PC-9 (cell line): ENCODE results near the gene ZNF143.

Source experiments
- EZH2 ChIP-seq: fragments of 200-600 bp; sonication (generic); IDR thresholded peaks from 2 replicates; pipeline ENCODE4 v1.8.0; 2017; ENCODE audit warnings: antibody characterized with exemption, low read depth
- TF ChIP-seq, protein P1 (sequence below): fragments of 200-600 bp; sonication (generic); conservative IDR thresholded peaks from 2 replicates; pipeline ENCODE4 v1.6.1; 2017; ENCODE audit warnings: mixed run types, antibody characterized with exemption, mild to moderate bottlenecking, moderate library complexity

DNA sequence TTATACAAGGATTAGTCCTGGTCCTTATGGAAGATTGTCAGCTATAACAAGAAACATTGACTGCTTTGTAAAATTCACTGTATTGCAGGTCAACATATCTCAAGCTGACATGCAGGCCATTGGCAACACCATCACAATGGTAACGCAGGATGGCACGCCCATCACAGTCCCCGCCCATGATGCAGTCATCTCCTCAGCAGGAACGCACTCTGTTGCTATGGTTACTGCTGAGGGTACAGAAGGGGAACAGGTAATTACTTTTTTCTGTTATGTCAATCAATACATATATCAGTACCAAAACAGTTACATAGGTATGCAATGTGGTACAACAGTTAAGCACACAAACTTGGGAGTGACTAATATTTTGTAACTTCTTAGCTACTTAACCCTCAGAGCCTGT is 55.3 kb downstream of the ZNF143 start:
- TF ChIP-seq, protein P1, sequence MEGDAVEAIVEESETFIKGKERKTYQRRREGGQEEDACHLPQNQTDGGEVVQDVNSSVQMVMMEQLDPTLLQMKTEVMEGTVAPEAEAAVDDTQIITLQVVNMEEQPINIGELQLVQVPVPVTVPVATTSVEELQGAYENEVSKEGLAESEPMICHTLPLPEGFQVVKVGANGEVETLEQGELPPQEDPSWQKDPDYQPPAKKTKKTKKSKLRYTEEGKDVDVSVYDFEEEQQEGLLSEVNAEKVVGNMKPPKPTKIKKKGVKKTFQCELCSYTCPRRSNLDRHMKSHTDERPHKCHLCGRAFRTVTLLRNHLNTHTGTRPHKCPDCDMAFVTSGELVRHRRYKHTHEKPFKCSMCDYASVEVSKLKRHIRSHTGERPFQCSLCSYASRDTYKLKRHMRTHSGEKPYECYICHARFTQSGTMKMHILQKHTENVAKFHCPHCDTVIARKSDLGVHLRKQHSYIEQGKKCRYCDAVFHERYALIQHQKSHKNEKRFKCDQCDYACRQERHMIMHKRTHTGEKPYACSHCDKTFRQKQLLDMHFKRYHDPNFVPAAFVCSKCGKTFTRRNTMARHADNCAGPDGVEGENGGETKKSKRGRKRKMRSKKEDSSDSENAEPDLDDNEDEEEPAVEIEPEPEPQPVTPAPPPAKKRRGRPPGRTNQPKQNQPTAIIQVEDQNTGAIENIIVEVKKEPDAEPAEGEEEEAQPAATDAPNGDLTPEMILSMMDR: no peak
- TF ChIP-seq EZH2: no peak
